Spleen (tissue), 11 donors: ENCODE results near the gene URGCP. TPM values are rescaled to one million over a fixed set of nuclear protein-coding genes. Genes with fewer than 3 reads are reported as not detected.

Source experiments
- DNase-seq: peaks from one replicate; pipeline ENCODE4 v3.0.0-alpha.2; 2020
- H3K27ac ChIP-seq, 8 donors: fragments of 200-600 bp; sonication (generic) in 7 of 8; 1 replicate in 4 of 8; 2 replicates in 4 of 8; pipeline versions ENCODE4 v1.5.0 to v1.8.0; 2016 to 2021; ENCODE audit warnings: inconsistent platforms in 4 of 8, mild to moderate bottlenecking in 4 of 8, moderate library complexity in 1 of 8
- H3K27me3 ChIP-seq, 7 donors: fragments of 200-600 bp; sonication (generic) in 6 of 7; replicated peaks in 1 of 7; 1 replicate in 4 of 7; 2 replicates in 3 of 7; pipeline versions ENCODE4 v1.5.0 to v1.8.0; 2016 to 2021; ENCODE audit warnings: inconsistent platforms in 3 of 7, mild to moderate bottlenecking in 1 of 7
- H3K36me3 ChIP-seq, 6 donors: fragments of 200-600 bp; sonication (generic) in 5 of 6; 1 replicate in 4 of 6; 2 replicates in 2 of 6; pipeline versions ENCODE4 v1.5.0 to v1.8.0; 2016 to 2021; ENCODE audit warnings: inconsistent platforms in 2 of 6
- H3K4me1 ChIP-seq, 6 donors: fragments of 200-600 bp; sonication (generic) in 5 of 6; 1 replicate in 3 of 6; 2 replicates in 3 of 6; pipeline versions ENCODE4 v1.5.0 to v1.8.0; 2016 to 2021; ENCODE audit warnings: inconsistent platforms in 3 of 6
- H3K4me3 ChIP-seq, 8 donors: fragments of 200-600 bp; sonication (generic) in 7 of 8; 1 replicate in 4 of 8; 2 replicates in 4 of 8; pipeline versions ENCODE4 v1.5.0 to v1.8.0; 2016 to 2021; ENCODE audit warnings: inconsistent platforms in 4 of 8, mild to moderate bottlenecking in 4 of 8, moderate library complexity in 2 of 8
- H3K9me3 ChIP-seq, 8 donors: fragments of 200-600 bp; sonication (generic) in 7 of 8; 1 replicate in 4 of 8; 2 replicates in 4 of 8; pipeline versions ENCODE4 v1.5.0 to v1.8.0; 2016 to 2021; ENCODE audit warnings: inconsistent platforms in 4 of 8
- POLR2A ChIP-seq, 3 donors: fragments of 450-650 bp; IDR thresholded peaks; one replicate each; pipeline ENCODE4 v1.5.1; 2017; ENCODE audit warnings: antibody characterized with exemption in 3 of 3, mild to moderate bottlenecking in 1 of 3
- POLR2AphosphoS5 ChIP-seq, 3 donors: sonication (generic); formaldehyde crosslinking; IDR thresholded peaks; one replicate each; pipeline ENCODE4 v1.5.1; 2017; ENCODE audit warnings: antibody characterized with exemption in 3 of 3
- WGBS, 5 donors: extraction: QIAGEN DNeasy Blood & Tissue Kit in 3 of 5; methylation state at CpG; one replicate each; pipeline versions ENCODE4 v1.1.5 to v1.1.7; 2013 to 2018; 5-methylcytosine and 5-hydroxymethylcytosine counted together
- intact Hi-C: fragments of 100-400 bp; cut with DNase I; formaldehyde crosslinking; loops from one replicate; pipeline ENCODE4 v1.15.0; 2023; ENCODE audit warnings: low total_unique reads
- polyA plus RNA-seq, 3 donors: library from polyadenylated mRNA; stranded (reverse); fragments of 200-250 nt; gene quantifications; one replicate each; pipeline ENCODE4 v1.2.1, GENCODE V29; 2013
- total RNA-seq, 7 donors: library from RNA; depleted of rRNA in 3 of 7; stranded (reverse); fragments of >200 nt in 3 of 7; fragmentation: NEBNext Ultra II Directional in 4 of 7; extraction: Animal tissue kit (Norgen Biotek cat#: 25700) in 4 of 7; gene quantifications; one replicate each; pipeline versions ENCODE4 v1.1.0 to v1.2.1, GENCODE V29; 2016 to 2021
- TF ChIP-seq, protein P1 (sequence below), 11 experiments: fragments of 200-600 bp in 7 of 11; fragments of 450-650 bp in 4 of 11; sonication (generic) in 4 of 11; IDR thresholded peaks in 8 of 11; conservative IDR thresholded peaks in 3 of 11; 1 replicate in 7 of 11; 2 replicates in 4 of 11; pipeline versions ENCODE4 v1.4.0 to v1.8.0; 2016 to 2021; ENCODE audit warnings: antibody characterized with exemption in 11 of 11, inconsistent platforms in 4 of 11, mild to moderate bottlenecking in 1 of 11
- donor health status: healthy with polysubstance abuse.
- donor health status: DM: no; HTN: no; CAD: no; lungs with moderate emphysema.
- donor health status: DM: no; HTN: no; CAD: no.
- donor health status: Bipolar disorder and iron deficiency.
- donor health status: healthy.
- donor health status: DM: no; HTN: no; CAD: no.
- donor health status: DM: yes; HTN: yes; CAD: no.

URGCP gene
- total and polyA plus RNA-seq, 10 donors: 8.6 to 32.1 (median 24.6) TPM

DNA sequence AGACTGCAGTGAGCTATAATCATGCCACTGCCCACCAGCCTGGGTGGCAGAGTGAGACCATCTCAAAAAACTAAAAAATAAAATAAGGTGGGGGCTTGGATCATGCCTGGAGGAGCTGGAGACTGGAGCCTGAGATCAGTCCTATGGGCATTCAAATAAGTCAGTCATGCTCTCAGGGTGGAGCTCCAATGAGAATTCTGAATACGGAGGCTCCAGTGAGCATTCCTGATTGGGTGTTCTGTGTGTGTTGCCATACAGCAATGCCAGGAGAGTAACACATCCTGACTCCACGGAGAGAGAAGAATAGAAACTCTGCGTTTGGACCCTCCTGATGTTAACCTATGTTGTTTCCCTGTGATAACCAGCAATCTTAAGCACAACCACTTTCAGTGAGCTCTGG lies 35.9 kb upstream of the URGCP start:
- no peak overlapping the region for H3K27ac ChIP-seq
- intact Hi-C loops: no loop called here
- peaks cover 0 to 6% (median 0%) of the 10 kb centered on the region in 6 donors for H3K4me1 ChIP-seq
- 70 to 90% (median 77%) methylated on average over 3 of the region's 3 CpGs for WGBS, 5 donors
- peaks cover 0 to 2% (median 0%) of the 10 kb centered on the region in 8 donors for H3K9me3 ChIP-seq
- H3K4me3 ChIP-seq: no peak overlapping the region
- H3K27me3 ChIP-seq: no peaks in the 10 kb centered on the region
- H3K36me3 ChIP-seq: peaks cover 0 to 36% (median 5%) of the 10 kb centered on the region in 6 donors
- TF ChIP-seq, protein P1, sequence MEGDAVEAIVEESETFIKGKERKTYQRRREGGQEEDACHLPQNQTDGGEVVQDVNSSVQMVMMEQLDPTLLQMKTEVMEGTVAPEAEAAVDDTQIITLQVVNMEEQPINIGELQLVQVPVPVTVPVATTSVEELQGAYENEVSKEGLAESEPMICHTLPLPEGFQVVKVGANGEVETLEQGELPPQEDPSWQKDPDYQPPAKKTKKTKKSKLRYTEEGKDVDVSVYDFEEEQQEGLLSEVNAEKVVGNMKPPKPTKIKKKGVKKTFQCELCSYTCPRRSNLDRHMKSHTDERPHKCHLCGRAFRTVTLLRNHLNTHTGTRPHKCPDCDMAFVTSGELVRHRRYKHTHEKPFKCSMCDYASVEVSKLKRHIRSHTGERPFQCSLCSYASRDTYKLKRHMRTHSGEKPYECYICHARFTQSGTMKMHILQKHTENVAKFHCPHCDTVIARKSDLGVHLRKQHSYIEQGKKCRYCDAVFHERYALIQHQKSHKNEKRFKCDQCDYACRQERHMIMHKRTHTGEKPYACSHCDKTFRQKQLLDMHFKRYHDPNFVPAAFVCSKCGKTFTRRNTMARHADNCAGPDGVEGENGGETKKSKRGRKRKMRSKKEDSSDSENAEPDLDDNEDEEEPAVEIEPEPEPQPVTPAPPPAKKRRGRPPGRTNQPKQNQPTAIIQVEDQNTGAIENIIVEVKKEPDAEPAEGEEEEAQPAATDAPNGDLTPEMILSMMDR (IDR thresholded peaks at IDR 0.05 in 8 of 11, conservative IDR thresholded peaks at IDR 0.05 in 3 of 11): no peak
- no peak for TF ChIP-seq POLR2A (IDR thresholded peaks at IDR 0.05)
- no peak for TF ChIP-seq POLR2AphosphoS5 (IDR thresholded peaks at IDR 0.05)
- no peak for DNase-seq

DNA sequence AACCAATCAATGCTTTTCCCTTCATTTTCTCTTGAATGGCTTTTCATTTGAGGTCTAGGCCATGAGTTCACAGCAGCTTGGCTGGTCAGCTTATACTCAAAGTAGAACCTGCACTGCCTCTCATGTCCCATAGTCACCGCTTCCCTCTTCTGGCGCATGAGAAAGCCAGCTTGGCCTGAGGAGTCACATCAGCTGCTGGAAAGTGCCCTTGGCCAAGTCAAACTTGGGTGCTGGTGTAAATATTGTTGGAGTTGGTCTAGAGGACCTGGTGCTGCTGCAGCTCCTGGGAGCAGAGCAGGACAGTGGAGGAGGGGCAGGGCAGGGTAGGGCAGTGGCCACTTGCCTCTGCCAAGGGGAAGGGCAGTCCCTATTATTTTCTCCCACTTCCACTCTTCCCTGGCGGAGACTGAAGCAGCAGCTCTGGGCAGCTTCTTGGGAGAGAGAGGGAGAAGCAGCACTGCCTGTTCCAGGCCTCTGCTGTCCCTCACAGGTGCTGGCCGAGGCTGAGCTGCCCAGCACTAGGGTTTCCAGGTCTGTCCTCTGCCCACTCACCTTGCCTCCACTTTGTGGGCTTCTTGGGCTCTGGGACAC lies 32.6 kb upstream of the URGCP start:
- Histone ChIP-seq H3K27me3 (no peaks in the 10 kb centered on the region), H3K4me3 (no peak overlapping the region), H3K4me1 (peaks cover 0 to 12% (median 0%) of the 10 kb centered on the region in 6 donors), H3K9me3 (no peaks in the 10 kb centered on the region), H3K27ac (no peak overlapping the region), H3K36me3 (peaks cover 0 to 17% (median 0%) of the 10 kb centered on the region in 6 donors)
- 91 to 94% (median 93%) methylated on average over 3 to 4 of the region's 4 CpGs for WGBS, 5 donors
- TF ChIP-seq, protein P1 (IDR thresholded peaks at IDR 0.05 in 8 of 11, conservative IDR thresholded peaks at IDR 0.05 in 3 of 11): no peak
- no peak for TF ChIP-seq POLR2A (IDR thresholded peaks at IDR 0.05)
- TF ChIP-seq POLR2AphosphoS5 (IDR thresholded peaks at IDR 0.05): no peak
- no peak for DNase-seq
- intact Hi-C loops: no loop called here

DNA sequence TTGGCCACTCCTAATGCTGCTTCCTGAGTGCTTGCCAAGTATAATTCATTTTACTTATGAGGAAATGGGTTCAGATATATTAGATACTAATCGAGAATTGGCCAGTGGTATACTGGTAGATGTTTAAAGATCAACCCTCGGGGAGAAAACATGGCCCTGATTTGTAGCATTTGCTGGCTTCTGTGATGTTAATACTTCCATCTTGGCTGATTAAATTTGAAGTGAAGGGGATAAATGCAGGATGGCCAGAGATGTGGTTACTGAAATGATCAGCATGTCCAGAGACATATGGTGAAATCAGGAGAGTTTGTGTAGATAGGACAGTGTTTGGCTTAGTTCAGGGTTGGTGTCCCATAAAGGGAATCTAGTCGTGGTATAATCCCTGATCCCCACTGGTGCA lies 31.0 kb upstream of the URGCP start:
- 65 to 81% (median 70%) methylated on average over 3 of the region's 3 CpGs for WGBS, 5 donors
- Histone ChIP-seq H3K4me3 (no peak overlapping the region), H3K4me1 (peaks cover 0 to 12% (median 0%) of the 10 kb centered on the region in 6 donors), H3K9me3 (no peaks in the 10 kb centered on the region), H3K27me3 (no peaks in the 10 kb centered on the region), H3K27ac (peak overlapping the region in 1 of 8 donors; percentile 31), H3K36me3 (peaks cover 0 to 5% (median 0%) of the 10 kb centered on the region in 6 donors)
- intact Hi-C loops: no loop called here
- DNase-seq: no peak
- TF ChIP-seq POLR2AphosphoS5 (IDR thresholded peaks at IDR 0.05): no peak
- no peak for TF ChIP-seq POLR2A (IDR thresholded peaks at IDR 0.05)
- TF ChIP-seq, protein P1 (IDR thresholded peaks at IDR 0.05 in 8 of 11, conservative IDR thresholded peaks at IDR 0.05 in 3 of 11): no peak

DNA sequence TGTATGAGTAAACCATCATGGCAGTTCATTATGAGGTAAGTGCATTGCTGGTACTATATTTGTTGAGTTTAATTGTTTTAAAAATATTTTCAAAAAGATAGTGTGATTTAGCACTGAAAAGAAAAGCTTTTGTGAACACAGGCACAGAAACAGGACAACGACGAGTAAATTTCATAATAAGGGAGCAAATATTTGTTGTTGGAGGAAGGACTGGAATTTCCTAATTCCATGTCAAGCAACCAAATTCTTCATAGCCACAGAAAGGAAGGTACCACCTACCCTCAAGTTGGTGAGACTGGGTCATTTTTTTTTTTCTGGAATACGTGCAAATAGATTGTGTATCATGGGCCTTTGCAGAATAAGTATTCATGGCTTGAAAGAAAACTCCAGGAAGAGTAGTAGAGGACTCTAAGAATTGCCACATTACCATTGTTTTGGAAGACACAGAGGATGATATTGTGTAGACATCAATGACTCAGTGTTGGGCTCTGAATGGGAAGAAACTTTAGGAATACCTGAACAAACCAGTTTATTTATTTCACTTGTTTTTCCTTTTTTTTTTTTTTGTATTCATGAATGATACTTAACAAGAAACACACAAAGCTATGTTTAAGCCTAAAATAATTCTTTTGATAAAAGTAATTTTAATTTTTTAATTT lies 27.6 kb upstream of the URGCP start:
- DNase-seq: no peak
- intact Hi-C loops: no loop called here
- no peaks in the 10 kb centered on the region for H3K27me3 ChIP-seq
- TF ChIP-seq POLR2AphosphoS5 (IDR thresholded peaks at IDR 0.05) (no peak), POLR2A (IDR thresholded peaks at IDR 0.05) (no peak)
- TF ChIP-seq, protein P1 (IDR thresholded peaks at IDR 0.05 in 8 of 11, conservative IDR thresholded peaks at IDR 0.05 in 3 of 11): no peak
- peaks cover 0 to 12% (median 0%) of the 10 kb centered on the region in 6 donors for H3K4me1 ChIP-seq
- peaks cover 0 to 3% (median 0%) of the 10 kb centered on the region in 6 donors for H3K36me3 ChIP-seq
- H3K4me3 ChIP-seq: no peak overlapping the region
- WGBS, 5 donors: 71 to 98% (median 88%) methylated on average over 3 of the region's 3 CpGs
- H3K9me3 ChIP-seq: no peaks in the 10 kb centered on the region
- H3K27ac ChIP-seq: no peak overlapping the region
